ENCODE measurements around the gene CDH13. TPM values are rescaled to one million over a fixed set of nuclear protein-coding genes. Genes with fewer than 3 reads are reported as not detected.

The CDH13 gene
- total and polyA plus RNA-seq, 2 experiments from 2014 or later, result 1.6 to 4.4 TPM

- H3K4me3 ChIP-seq, result no peak overlapping the region
- H3K4me2 ChIP-seq, result no peak overlapping the region
- Mint-ChIP-seq H3K4me3 (no peak overlapping the region), H3K4me1 (peaks cover 3% of the 10 kb centered on the region; the same call in 1 of the 3 replicates), H3K36me3 (ENCODE audit: low read depth) (no peaks in the 10 kb centered on the region), H3K27me3 (ENCODE audit: insufficient read depth, low read depth, poor library complexity) (no peaks in the 10 kb centered on the region), H3K27ac (no peak overlapping the region), H3K9me3 (no peaks in the 10 kb centered on the region)
- no peaks in the 10 kb centered on the region for H3K4me1 ChIP-seq (ENCODE audit: insufficient read depth)
- no peaks in the 10 kb centered on the region for H3K27me3 ChIP-seq (ENCODE audit: insufficient read depth)
- ATAC-seq, result no peak
- TF ChIP-seq ZNF114 (CRISPR knock-in tag; IDR thresholded peaks at IDR 0.05) (no peak), ZNF462 (CRISPR knock-in tag; IDR thresholded peaks at IDR 0.05) (no peak), POLR2AphosphoS5 (IDR thresholded peaks at IDR 0.05; ENCODE audit: low read depth) (no peak), ZNF331 (CRISPR knock-in tag; IDR thresholded peaks at IDR 0.05; ENCODE audit: low read depth) (no peak), CTCF (conservative IDR thresholded peaks at IDR 0.05; ENCODE audit: low read depth in 2 of 2) (no peak), EZH2phosphoT487 (IDR thresholded peaks at IDR 0.05; ENCODE audit: unreplicated experiment) (no peak)
- no peaks in the 10 kb centered on the region for H4K20me1 ChIP-seq (replicated peaks; ENCODE audit: insufficient read depth)
- no peaks in the 10 kb centered on the region for H3F3A ChIP-seq (replicated peaks; ENCODE audit: low read depth)
- no peaks in the 10 kb centered on the region for H3K36me3 ChIP-seq (ENCODE audit: insufficient read depth)
- H3K27ac ChIP-seq (ENCODE audit: low read depth), result no peak overlapping the region
- peaks cover 11% of the 10 kb centered on the region for H3K9me2 ChIP-seq (ENCODE audit: insufficient read depth)
- no peaks in the 10 kb centered on the region for H3K79me2 ChIP-seq (replicated peaks; ENCODE audit: insufficient read depth)
- H2AFZ ChIP-seq, result no peak overlapping the region
- DNase-seq (ENCODE audit: low spot score), result no peak
These were observed 1116.5 kb downstream of the CDH13 start for GRCh38 chr16:83743241-83743640.

Data from GM23338 (cell line).